Gastroesophageal sphincter (tissue), 4 donors: Measurements from ENCODE around the gene OR10G7. TPM values are rescaled to one million over a fixed set of nuclear protein-coding genes. Genes with fewer than 3 reads are reported as not detected.

Source experiments
- ATAC-seq: fragments of 150-250 bp; one replicate; pipeline ENCODE4 v1.9.1; 2016; ENCODE audit warnings: mild to moderate bottlenecking, moderate library complexity
- H3K27ac ChIP-seq, 4 donors: fragments of 200-600 bp; sonication (generic) in 3 of 4; 1 replicate in 3 of 4; 2 replicates in 1 of 4; pipeline ENCODE4 v1.5.1; 2016 to 2019
- H3K27me3 ChIP-seq: fragments of 200-600 bp; sonication (generic); one replicate; pipeline ENCODE4 v1.5.1; 2019
- H3K36me3 ChIP-seq, 2 donors: fragments of 200-600 bp; sonication (generic); one replicate each; pipeline ENCODE4 v1.5.1; 2019; ENCODE audit warnings: control low read depth in 1 of 2
- H3K4me1 ChIP-seq, 3 donors: fragments of 200-600 bp; sonication (generic); 1 replicate in 2 of 3; 2 replicates in 1 of 3; pipeline ENCODE4 v1.5.1; 2016 to 2019; ENCODE audit warnings: control low read depth in 2 of 3
- H3K4me3 ChIP-seq, 2 donors: fragments of 200-600 bp; sonication (generic); one replicate each; pipeline ENCODE4 v1.5.1; 2019; ENCODE audit warnings: mild to moderate bottlenecking in 1 of 2, moderate library complexity in 1 of 2
- H3K9me3 ChIP-seq, 3 donors: fragments of 200-600 bp; sonication (generic); one replicate each; pipeline ENCODE4 v1.5.1; 2017 to 2019; ENCODE audit warnings: control low read depth in 2 of 3
- EP300 ChIP-seq: sonication (generic); formaldehyde crosslinking; IDR thresholded peaks from one replicate; pipeline ENCODE4 v1.6.1; 2017; ENCODE audit warnings: antibody characterized with exemption, mild to moderate bottlenecking
- POLR2A ChIP-seq, 2 donors: fragments of 450-650 bp; IDR thresholded peaks; one replicate each; pipeline ENCODE4 v1.6.1; 2017; ENCODE audit warnings: antibody characterized with exemption in 2 of 2, mild to moderate bottlenecking in 2 of 2, moderate library complexity in 1 of 2
- POLR2AphosphoS5 ChIP-seq: sonication (generic); formaldehyde crosslinking; IDR thresholded peaks from one replicate; pipeline ENCODE4 v1.6.1; 2017; ENCODE audit warnings: antibody characterized with exemption
- WGBS, 2 donors: methylation state at CpG; one replicate each; pipeline ENCODE4 v1.1.5; 2018; ENCODE audit warnings: low coverage in 1 of 2; 5-methylcytosine and 5-hydroxymethylcytosine counted together
- total RNA-seq, 4 donors: library from RNA; depleted of rRNA; stranded (reverse); fragments of >200 nt; gene quantifications; one replicate each; pipeline ENCODE4 v1.1.0, GENCODE V29; 2016
- TF ChIP-seq, protein P1 (sequence below), 4 experiments: fragments of 200-600 bp in 2 of 4; fragments of 450-650 bp in 2 of 4; sonication (generic) in 1 of 4; IDR thresholded peaks; one replicate each; pipeline ENCODE4 v1.5.1; 2017 to 2019; ENCODE audit warnings: antibody characterized with exemption in 4 of 4, mild to moderate bottlenecking in 2 of 4, moderate library complexity in 2 of 4

OR10G7 gene
- total RNA-seq, 4 donors from 2014 or later = not detected

GRCh38 chr11:124075841-124076651 lies 34.9 kb upstream of the OR10G7 start:
- H3K36me3 ChIP-seq = no peaks in the 10 kb centered on the region
- no peak overlapping the region for H3K27ac ChIP-seq
- peaks cover 0 to 13% (median 0%) of the 10 kb centered on the region in 3 donors for H3K4me1 ChIP-seq
- H3K4me3 ChIP-seq = peak overlapping the region; percentile 3 to 44
- no peaks in the 10 kb centered on the region for H3K9me3 ChIP-seq
- H3K27me3 ChIP-seq = peaks cover 71% of the 10 kb centered on the region
- WGBS, 2 donors = 1% methylated on average over 14 to 18 of the region's 36 CpGs
- ATAC-seq = peak; percentile 24
- TF ChIP-seq, protein P1, sequence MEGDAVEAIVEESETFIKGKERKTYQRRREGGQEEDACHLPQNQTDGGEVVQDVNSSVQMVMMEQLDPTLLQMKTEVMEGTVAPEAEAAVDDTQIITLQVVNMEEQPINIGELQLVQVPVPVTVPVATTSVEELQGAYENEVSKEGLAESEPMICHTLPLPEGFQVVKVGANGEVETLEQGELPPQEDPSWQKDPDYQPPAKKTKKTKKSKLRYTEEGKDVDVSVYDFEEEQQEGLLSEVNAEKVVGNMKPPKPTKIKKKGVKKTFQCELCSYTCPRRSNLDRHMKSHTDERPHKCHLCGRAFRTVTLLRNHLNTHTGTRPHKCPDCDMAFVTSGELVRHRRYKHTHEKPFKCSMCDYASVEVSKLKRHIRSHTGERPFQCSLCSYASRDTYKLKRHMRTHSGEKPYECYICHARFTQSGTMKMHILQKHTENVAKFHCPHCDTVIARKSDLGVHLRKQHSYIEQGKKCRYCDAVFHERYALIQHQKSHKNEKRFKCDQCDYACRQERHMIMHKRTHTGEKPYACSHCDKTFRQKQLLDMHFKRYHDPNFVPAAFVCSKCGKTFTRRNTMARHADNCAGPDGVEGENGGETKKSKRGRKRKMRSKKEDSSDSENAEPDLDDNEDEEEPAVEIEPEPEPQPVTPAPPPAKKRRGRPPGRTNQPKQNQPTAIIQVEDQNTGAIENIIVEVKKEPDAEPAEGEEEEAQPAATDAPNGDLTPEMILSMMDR (IDR thresholded peaks at IDR 0.05) = no peak
- no peak for TF ChIP-seq POLR2A (IDR thresholded peaks at IDR 0.05)
- TF ChIP-seq EP300 = no peak
- TF ChIP-seq POLR2AphosphoS5 = no peak

DNA sequence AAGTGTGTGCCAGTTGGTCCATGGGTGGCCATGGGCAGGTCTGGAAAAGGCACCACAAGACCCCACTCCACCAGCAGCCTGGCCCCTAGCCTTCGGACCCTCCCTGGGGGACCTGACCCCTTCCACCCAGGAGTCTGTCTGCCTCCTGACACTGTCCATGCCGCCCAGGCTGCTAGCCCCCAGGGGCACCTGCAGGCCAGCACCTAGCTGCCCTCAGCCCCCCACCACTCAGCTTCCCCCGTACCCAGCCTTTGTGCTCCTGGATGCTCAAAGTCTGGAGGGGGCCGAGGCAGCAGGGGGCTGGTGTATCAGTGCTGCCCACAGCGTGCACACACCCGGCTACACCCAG lies 34.3 kb upstream of the OR10G7 start:
- Histone ChIP-seq H3K9me3 (no peaks in the 10 kb centered on the region), H3K36me3 (no peaks in the 10 kb centered on the region), H3K27me3 (peaks cover 70% of the 10 kb centered on the region), H3K27ac (no peak overlapping the region), H3K4me3 (peak overlapping the region in 1 of 2 donors; percentile 44), H3K4me1 (peaks cover 0 to 13% (median 0%) of the 10 kb centered on the region in 3 donors)
- TF ChIP-seq EP300 (no peak), POLR2AphosphoS5 (no peak), POLR2A (IDR thresholded peaks at IDR 0.05) (no peak)
- TF ChIP-seq, protein P1 (IDR thresholded peaks at IDR 0.05) = no peak
- peak; percentile 16 for ATAC-seq
- WGBS, 2 donors = 100% methylated on average over 1 of the region's 6 CpGs; no CpG with 5 or more reads in 1 of the 2 donors

GRCh38 chr11:124074554-124074953 lies 33.4 kb upstream of the OR10G7 start:
- 71 to 100% methylated on average over 1 of the region's 5 CpGs for WGBS, 2 donors
- H3K27ac ChIP-seq = no peak overlapping the region
- H3K36me3 ChIP-seq = no peaks in the 10 kb centered on the region
- peaks cover 0 to 19% (median 0%) of the 10 kb centered on the region in 3 donors for H3K4me1 ChIP-seq
- ATAC-seq = no peak
- H3K9me3 ChIP-seq = no peaks in the 10 kb centered on the region
- no peak overlapping the region for H3K4me3 ChIP-seq
- peaks cover 70% of the 10 kb centered on the region for H3K27me3 ChIP-seq
- TF ChIP-seq, protein P1 (IDR thresholded peaks at IDR 0.05) = no peak
- no peak for TF ChIP-seq EP300
- TF ChIP-seq POLR2AphosphoS5 = no peak
- no peak for TF ChIP-seq POLR2A (IDR thresholded peaks at IDR 0.05)

DNA sequence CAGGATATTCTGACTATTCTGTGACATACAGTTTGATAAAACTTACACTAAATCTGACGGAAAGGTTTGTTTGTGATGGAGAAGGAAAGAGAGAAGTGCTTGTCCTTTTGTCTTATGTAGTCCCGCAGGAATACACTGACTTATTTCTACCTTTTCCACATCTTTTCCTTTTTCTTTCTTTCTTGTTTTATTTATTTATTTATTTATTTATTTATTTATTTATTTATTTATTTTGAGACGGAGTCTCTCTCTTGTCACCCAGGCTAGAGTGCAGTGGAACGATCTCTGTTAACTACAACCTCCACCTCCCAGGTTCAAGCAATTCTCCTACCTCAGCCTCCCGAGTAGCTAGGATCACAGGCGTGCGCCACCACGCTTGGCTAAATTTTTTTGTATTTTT lies 31.0 kb upstream of the OR10G7 start:
- TF ChIP-seq POLR2A (IDR thresholded peaks at IDR 0.05) (no peak), EP300 (no peak), POLR2AphosphoS5 (no peak)
- TF ChIP-seq, protein P1 (IDR thresholded peaks at IDR 0.05) = no peak
- H3K9me3 ChIP-seq = no peaks in the 10 kb centered on the region
- no peak overlapping the region for H3K27ac ChIP-seq
- 67 to 81% methylated on average over 2 to 8 of the region's 8 CpGs for WGBS, 2 donors
- peaks cover 0 to 23% (median 0%) of the 10 kb centered on the region in 3 donors for H3K4me1 ChIP-seq
- ATAC-seq = no peak
- peaks cover 70% of the 10 kb centered on the region for H3K27me3 ChIP-seq
- no peak overlapping the region for H3K4me3 ChIP-seq
- no peaks in the 10 kb centered on the region for H3K36me3 ChIP-seq

- Histone ChIP-seq H3K27ac (no peak overlapping the region), H3K36me3 (no peaks in the 10 kb centered on the region), H3K4me3 (no peak overlapping the region), H3K9me3 (no peaks in the 10 kb centered on the region), H3K27me3 (peaks cover 71% of the 10 kb centered on the region), H3K4me1 (peaks cover 0 to 22% (median 0%) of the 10 kb centered on the region in 3 donors)
- WGBS, 2 donors = 40 to 58% methylated on average over 4 of the region's 4 CpGs
- TF ChIP-seq EP300 (no peak), POLR2A (IDR thresholded peaks at IDR 0.05) (no peak)
- TF ChIP-seq, protein P1 (IDR thresholded peaks at IDR 0.05) = no peak
- no peak for ATAC-seq
Observed at GRCh38 chr11:124071623-124071948, 30.5 kb upstream of the OR10G7 start.
